ENCODE results near the gene SALL1.

- TF ChIP-seq EZH2 (IDR thresholded peaks at IDR 0.05; ENCODE audit: borderline replicate concordance, low read depth, low read length, severe bottlenecking) (no peak), POLR2A (IDR thresholded peaks at IDR 0.05; ENCODE audit: low read depth, low read length) (no peak), POLR2AphosphoS5 (IDR thresholded peaks at IDR 0.05; ENCODE audit: insufficient read depth, low read depth, low read length) (no peak)
- TF ChIP-seq, protein P1, sequence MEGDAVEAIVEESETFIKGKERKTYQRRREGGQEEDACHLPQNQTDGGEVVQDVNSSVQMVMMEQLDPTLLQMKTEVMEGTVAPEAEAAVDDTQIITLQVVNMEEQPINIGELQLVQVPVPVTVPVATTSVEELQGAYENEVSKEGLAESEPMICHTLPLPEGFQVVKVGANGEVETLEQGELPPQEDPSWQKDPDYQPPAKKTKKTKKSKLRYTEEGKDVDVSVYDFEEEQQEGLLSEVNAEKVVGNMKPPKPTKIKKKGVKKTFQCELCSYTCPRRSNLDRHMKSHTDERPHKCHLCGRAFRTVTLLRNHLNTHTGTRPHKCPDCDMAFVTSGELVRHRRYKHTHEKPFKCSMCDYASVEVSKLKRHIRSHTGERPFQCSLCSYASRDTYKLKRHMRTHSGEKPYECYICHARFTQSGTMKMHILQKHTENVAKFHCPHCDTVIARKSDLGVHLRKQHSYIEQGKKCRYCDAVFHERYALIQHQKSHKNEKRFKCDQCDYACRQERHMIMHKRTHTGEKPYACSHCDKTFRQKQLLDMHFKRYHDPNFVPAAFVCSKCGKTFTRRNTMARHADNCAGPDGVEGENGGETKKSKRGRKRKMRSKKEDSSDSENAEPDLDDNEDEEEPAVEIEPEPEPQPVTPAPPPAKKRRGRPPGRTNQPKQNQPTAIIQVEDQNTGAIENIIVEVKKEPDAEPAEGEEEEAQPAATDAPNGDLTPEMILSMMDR (IDR thresholded peaks at IDR 0.05; ENCODE audit: extremely low read depth in 1 of 2, insufficient read depth in 1 of 2, low read depth in 1 of 2, low read length in 2 of 2), result no peak
Observed at GRCh38 chr16:51097729-51098128, 53.3 kb downstream of the SALL1 start.
